NCI-H82 treated with DMSO at 0.1 percent for 48 hours (cell line): ENCODE results near the gene SRSF6.
"Not testable (repeated sequence)": the region's sequence is repeated elsewhere in the genome, so short reads cannot be mapped to it uniquely, and the experiment has no call there.

Experiments used
- DNase-seq: peaks from one replicate; lab custom pipeline; 2025; ENCODE audit not compliant: unreplicated experiment; lab: John Stamatoyannopoulos, UW

SRSF6 gene

GRCh38 chr20:43448748-43449535 lies 8.8 kb upstream of the SRSF6 start:
- DNase-seq = peak; percentile 34

- no peak for DNase-seq
These were observed 6.6 kb upstream of the SRSF6 start for GRCh38 chr20:43450841-43451799.

DNA sequence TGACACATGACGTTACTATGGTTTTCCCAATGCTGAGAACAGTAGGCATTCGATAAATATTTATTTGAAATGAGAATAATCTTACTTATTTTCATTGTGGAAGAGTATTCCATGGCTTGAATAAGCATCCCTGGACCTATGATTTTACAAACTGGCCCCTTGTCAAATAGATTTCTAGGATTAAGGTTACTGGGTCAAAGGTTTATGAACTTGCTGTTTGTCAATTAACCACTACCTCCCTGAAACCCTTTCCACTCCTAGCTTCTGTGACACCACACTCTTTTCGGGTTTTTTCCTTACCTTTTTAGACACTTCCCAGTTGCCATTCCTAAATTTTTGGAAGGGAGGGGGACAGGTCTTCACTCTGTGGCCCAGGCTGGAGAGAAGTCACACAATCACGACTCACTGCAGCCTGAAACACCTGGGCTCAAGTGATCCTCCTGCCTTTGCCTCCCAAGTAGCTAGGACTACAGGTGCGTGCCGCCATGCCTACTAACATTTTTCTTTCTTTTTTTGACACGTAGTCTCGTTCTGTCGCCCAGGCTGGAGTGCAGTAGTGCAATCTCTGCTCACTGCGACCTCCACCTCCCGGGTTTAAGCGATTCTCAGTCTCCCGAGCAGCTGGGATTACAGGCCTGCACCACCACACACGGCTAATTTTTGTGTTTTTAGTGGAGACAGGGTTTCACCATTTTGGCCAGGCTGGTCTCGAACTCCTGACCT lies 5.1 kb upstream of the SRSF6 start:
- no peak for DNase-seq

GRCh38 chr20:43456252-43456651 lies 1.4 kb upstream of the SRSF6 start:
- not testable (repeated sequence) for DNase-seq

DNA sequence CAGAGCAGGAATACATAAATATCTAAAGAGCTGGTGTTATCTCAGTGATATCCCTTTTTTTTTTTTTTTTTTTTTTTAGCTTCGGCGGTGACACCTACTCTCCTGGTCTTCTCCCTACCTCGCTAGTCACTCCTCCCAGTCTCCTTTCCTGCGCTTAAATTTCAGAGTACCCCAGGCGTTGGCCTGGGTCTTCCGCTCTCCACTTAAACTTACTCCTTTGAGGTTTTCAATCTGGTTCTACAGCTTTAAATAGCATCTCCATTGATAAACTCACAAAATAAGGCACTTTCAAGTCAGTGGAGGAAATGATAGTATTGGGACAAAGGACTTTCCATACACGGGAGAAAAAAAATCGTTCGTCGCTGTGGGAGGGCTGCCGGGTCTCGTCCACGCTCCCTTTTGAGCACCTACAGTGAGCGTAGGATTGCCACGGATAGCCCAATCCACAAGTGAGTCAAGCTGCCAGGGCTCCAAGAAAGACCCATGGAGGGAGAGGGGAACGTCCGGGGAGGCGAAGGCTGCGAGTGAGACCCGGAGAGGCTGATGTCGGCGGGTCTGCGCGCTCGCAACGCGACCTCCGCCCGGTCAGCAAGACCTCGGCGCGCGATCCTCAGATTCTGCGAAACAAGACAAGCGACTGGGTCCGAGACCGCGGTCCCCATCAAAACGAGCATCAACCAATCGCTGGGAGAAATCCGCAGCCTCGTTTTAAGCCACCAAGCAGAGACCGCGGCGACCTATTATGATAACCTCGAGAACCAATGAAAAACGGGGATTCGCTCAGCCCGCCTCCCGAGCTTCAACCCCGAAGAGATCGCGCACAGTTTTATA lies 672 bp upstream of the SRSF6 start:
- peak; percentile 92 for DNase-seq

DNA sequence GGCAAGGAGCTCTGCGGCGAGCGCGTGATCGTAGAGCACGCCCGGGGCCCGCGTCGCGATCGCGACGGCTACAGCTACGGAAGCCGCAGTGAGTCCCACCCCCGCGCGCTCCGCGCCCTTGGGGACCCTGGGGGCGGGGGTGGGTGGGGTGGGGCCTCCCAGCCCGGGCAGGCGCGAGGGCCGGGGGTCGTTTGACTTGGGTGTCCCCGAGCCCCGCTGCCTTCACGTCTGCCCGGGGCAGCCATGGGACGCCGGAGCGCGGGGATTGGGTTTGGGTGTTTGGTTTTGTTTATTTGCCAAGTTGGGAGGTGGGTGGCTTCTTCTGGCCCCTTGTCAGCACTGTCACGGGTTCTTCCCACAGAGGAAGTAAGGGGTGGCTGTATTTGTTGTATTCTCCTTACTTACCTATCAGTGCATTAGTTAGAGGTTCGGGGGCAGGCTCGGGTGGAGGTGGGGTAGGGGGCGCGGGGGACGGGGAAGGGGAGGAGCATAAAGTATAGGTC lies 777 bp downstream of the SRSF6 start:
- DNase-seq = no peak

GRCh38 chr20:43459022-43459942 lies 1.6 kb downstream of the SRSF6 start:
- DNase-seq = no peak

DNA sequence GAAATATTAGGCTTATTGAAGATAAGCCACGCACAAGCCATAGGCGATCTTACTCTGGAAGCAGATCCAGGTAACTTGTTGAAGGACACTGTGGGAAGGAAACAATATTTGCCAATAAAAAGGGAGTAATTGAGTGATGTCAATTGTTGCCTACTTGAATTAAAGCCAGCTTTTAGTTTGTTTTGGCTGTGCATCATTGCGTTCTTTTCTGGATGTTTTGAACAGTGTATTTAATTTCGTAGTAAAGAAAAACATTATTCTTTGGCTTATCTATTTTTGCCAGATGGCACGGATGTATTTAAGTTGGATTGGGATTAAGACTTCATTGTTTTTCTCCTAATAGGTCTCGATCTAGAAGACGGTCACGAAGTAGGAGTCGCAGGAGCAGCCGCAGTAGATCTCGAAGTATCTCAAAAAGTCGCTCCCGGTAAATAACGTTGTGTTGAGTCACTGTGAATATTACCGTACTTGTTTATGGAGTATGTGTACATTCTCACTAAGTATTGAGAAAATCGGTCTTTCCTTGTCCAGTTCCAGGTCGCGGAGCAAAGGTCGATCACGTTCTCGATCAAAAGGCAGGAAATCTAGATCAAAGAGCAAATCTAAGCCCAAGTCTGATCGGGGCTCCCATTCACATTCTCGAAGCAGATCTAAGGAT lies 2.6 kb downstream of the SRSF6 start:
- DNase-seq = no peak

- no peak for DNase-seq
These were observed 3.1 kb downstream of the SRSF6 start for GRCh38 chr20:43460830-43461200.

GRCh38 chr20:43461894-43462659 lies 4.4 kb downstream of the SRSF6 start:
- DNase-seq = no peak

GRCh38 chr20:43462660-43463526 lies 5.2 kb downstream of the SRSF6 start:
- no peak for DNase-seq

GRCh38 chr20:43463527-43464218 lies 6.0 kb downstream of the SRSF6 start:
- DNase-seq = no peak

DNA sequence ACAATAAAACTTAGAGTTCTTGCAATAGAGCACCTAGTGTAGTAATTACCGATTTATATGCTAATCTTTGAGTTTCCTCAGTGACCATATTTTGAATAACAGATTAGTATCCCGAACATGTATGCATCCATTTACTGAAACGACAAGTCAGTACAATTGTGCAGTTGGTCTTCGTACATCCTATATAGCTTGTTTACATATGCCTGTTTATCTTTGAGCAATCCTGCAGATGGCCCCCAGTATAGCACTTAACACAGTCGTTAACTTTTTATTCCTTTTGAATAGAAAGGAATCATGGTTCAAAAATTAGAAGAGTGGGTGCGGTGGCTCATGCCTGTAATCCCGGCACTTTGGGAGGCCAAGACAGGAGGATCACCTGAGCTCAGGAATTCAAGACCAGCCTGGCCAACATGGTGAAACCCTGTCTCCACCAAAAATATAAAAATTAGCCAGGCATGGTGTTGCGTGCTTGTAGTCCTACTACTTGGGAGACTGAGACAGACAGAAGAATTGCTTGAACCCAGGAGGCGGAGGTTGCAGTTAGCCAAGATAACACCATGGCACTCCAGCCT lies 6.6 kb downstream of the SRSF6 start:
- DNase-seq = no peak

DNA sequence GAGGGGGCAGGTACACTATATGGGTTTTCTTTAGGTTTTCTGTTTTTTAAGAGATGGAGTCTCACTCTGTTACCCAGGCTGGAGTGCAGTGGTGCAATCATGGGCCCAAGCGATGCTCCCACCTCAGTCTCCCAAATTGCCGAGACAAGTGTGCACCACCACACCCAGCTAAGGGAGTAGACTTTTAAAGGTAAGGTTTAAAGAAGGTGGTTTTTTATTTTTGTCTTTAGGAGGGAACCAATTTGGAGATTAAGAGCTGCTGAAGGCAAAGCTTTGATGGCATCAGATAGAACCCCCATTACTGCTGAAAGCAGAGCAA lies 7.9 kb downstream of the SRSF6 start:
- no peak for DNase-seq

DNA sequence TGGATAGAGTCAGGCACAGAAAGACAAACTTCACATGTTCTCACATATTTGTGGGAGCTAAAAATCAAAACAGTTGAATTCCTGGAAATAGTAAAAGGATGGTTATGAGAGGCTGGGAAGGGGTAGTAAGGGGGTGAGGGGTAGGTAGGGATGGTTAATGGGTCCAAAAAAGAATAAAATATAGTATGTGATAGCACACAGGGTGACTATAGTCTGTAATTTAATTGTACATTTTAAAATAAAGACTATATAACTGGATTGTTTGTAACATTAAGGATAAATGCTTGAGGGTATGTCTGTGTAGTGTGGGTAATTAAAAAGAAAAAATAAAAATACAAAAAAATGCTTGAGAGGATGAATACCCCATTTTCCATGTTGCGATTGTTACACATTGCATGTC lies 9.9 kb downstream of the SRSF6 start:
- DNase-seq = no peak

DNA sequence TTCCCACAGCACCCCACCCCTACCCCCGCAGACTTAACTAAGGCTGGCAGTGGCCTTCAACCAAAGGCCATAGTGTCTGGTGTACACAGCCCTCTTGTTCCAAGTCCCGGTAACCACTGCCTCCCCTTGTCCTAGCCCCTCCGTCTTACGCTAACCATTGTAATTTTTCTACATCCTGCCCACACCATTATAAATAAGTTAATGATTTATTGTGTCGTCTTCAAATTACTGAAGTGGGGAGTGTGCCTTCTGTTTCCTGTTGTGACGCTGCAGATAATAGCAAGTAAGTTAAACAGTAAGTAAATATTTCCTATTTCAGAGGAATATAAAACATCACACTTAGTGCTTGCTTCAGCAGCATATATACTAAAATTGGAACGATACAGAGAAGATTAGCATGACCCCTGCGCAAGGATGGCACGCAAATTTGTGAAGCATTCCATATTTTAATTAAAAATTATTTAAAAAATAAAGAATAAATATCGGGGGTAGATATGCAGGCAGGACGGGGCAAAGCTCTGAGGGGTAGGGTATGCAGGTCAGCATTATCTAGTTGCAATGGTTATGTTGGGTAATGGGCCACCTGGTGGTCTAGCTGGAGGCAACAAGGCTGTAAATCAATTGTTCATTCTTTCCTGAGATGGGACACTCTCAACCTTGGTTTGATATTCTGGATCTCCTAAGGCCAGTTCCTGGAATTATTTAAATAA lies 15.1 kb downstream of the SRSF6 start:
- no peak for DNase-seq
